Pancreas (tissue), 10 donors: ENCODE data around the gene TRPM3. TPM values are rescaled to one million over a fixed set of nuclear protein-coding genes. Genes with fewer than 3 reads are reported as not detected.

Experiments
- ATAC-seq, 4 donors: fragments of 200-7000 bp; cut with Tn5 transposase; one replicate each; pipeline versions ENCODE4 v1.8.0 to v1.9.1; 2020; ENCODE audit warnings: mild to moderate bottlenecking in 4 of 4, moderate library complexity in 4 of 4
- DNase-seq, 6 donors: peaks; one replicate each; pipeline ENCODE4 v3.0.0-alpha.2; 2020
- FAIRE-seq: peaks from 2 replicates; lab custom pipeline; 2012; peaks lifted over from hg19 to GRCh38; lab: Jason Lieb, UNC
- H3K27ac ChIP-seq, 4 donors: fragments of 200-600 bp; sonication (generic); 1 replicate in 3 of 4; 2 replicates in 1 of 4; pipeline versions ENCODE4 v1.5.0 to v1.8.0; 2020
- H3K27me3 ChIP-seq, 4 donors: fragments of 200-600 bp; one replicate each; pipeline ENCODE4 v1.8.0; 2021
- H3K36me3 ChIP-seq, 3 donors: fragments of 200-600 bp; sonication (generic) in 1 of 3; one replicate each; pipeline versions ENCODE4 v1.5.0 to v1.8.0; 2020 to 2021
- H3K4me1 ChIP-seq, 3 donors: fragments of 200-600 bp; one replicate each; pipeline ENCODE4 v1.8.0; 2021
- H3K4me3 ChIP-seq, 4 donors: fragments of 200-600 bp; sonication (generic) in 2 of 4; one replicate each; pipeline versions ENCODE4 v1.5.0 to v1.8.0; 2020 to 2021
- H3K9me3 ChIP-seq, 4 donors: fragments of 200-600 bp; one replicate each; pipeline ENCODE4 v1.8.0; 2021
- WGBS, 2 donors: extraction: QIAGEN DNeasy Blood & Tissue Kit; methylation state at CpG; one replicate each; pipeline ENCODE4 v1.1.7; 2013; 5-methylcytosine and 5-hydroxymethylcytosine counted together
- intact Hi-C, 3 donors: fragments of 100-400 bp; cut with DNase I; formaldehyde crosslinking; loops; one replicate each; pipeline versions ENCODE4 v1.11.1 to v1.14.2; 2022
- polyA plus RNA-seq, 2 donors: library from polyadenylated mRNA; stranded (reverse); fragments of 200-250 nt; gene quantifications; one replicate each; pipeline ENCODE4 v1.2.3, GENCODE V29; 2013
- total RNA-seq, 6 donors: library from RNA; stranded (reverse); fragmentation: NEBNext Ultra II Directional in 4 of 6; extraction: Animal tissue kit (Norgen Biotek cat#: 25700) in 4 of 6; gene quantifications; one replicate each; pipeline versions ENCODE4 v1.2.1 to v1.2.4, GENCODE V29; 2021 to 2023
- TF ChIP-seq, protein P1 (sequence below), 4 donors: fragments of 200-600 bp; sonication (generic) in 3 of 4; IDR thresholded peaks; one replicate each; pipeline versions ENCODE4 v1.5.0 to v1.8.0; 2021; ENCODE audit warnings: antibody characterized with exemption in 4 of 4
- donor health status: healthy with polysubstance abuse.
- donor health status: DM: no; HTN: no; CAD: no; lungs with moderate emphysema.
- donor health status: DM: no; HTN: no; CAD: no.
- donor health status: control.
- donor health status: control.
- donor health status: Bipolar disorder and iron deficiency.
- donor health status: DM: yes; HTN: yes; CAD: no.
- donor health status: DM: no; HTN: no; CAD: no.
- donor health status: DM: no; HTN: no; CAD: no.
- donor health status: DM: yes; HTN: yes; CAD: no.

TRPM3 gene
- total and polyA plus RNA-seq, 8 donors, result 0.22 to 1.9 (median 0.76) TPM

DNA sequence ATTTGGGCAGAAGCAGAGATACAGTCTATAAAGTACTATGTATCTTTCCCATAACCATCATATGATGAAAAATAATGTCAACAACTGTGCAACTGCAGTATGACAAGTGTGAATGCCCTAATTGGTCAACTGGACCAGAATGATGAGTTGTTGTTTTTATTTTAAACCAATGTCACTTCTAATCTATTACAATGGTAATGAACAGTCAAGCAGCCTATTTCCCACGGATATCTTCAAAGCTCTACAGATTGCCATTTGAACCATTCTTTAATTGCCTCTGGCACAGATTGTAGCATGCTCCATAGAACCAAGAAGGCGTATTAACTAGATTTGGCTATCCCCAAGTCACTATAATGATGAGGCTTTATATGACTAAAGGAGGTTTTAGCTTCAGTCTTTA lies 233.6 kb downstream of the TRPM3 start:
- TF ChIP-seq, protein P1, sequence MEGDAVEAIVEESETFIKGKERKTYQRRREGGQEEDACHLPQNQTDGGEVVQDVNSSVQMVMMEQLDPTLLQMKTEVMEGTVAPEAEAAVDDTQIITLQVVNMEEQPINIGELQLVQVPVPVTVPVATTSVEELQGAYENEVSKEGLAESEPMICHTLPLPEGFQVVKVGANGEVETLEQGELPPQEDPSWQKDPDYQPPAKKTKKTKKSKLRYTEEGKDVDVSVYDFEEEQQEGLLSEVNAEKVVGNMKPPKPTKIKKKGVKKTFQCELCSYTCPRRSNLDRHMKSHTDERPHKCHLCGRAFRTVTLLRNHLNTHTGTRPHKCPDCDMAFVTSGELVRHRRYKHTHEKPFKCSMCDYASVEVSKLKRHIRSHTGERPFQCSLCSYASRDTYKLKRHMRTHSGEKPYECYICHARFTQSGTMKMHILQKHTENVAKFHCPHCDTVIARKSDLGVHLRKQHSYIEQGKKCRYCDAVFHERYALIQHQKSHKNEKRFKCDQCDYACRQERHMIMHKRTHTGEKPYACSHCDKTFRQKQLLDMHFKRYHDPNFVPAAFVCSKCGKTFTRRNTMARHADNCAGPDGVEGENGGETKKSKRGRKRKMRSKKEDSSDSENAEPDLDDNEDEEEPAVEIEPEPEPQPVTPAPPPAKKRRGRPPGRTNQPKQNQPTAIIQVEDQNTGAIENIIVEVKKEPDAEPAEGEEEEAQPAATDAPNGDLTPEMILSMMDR (IDR thresholded peaks at IDR 0.05), result no peak
- ATAC-seq (no peak), DNase-seq (no peak), FAIRE-seq (no peak)
- Histone ChIP-seq H3K4me1 (no peaks in the 10 kb centered on the region), H3K4me3 (no peak overlapping the region), H3K27me3 (no peaks in the 10 kb centered on the region), H3K9me3 (no peaks in the 10 kb centered on the region), H3K36me3 (no peaks in the 10 kb centered on the region), H3K27ac (no peak overlapping the region)
- 56 to 60% methylated on average over 2 of the region's 2 CpGs for WGBS, 2 donors
- intact Hi-C loops, result no loop called here

DNA sequence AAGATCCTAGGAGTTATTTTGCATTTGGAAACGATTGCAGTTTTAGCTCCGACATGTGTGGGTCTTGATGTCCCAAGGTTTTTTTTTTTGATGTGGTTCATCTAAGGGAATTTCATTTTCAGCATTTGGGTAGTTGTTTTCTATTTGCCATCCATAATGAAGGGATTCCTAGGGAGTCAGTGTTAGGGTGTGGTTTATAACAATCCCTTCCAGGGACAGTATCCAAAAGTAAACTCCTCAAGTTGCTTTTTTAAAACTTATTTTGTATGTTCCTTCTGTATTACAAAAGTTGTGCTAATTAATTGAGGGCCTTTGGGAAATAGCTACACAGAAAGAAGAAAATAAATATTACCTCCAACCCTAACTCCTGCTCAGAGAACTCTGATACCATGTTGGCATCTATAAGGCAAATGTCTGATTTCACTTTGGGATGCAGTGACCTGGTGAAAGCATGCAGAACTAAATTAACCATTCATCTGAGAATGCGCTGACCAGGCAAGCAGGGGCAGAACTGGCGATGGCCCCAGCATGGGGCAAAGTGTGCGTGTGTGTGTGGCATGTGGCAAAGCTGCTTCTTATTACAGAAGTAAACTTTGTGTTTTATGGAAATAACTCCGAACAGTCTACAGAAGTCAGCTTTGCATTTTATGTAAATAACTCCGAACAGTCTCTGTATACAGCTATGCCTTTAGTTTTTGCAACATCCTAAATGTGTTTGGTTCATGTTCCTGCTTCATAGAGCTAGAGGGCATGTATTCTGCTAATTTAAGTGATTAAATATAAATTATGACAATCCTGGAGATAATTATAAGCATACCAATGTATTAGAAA lies 237.2 kb downstream of the TRPM3 start:
- DNase-seq (no peak), FAIRE-seq (no peak), ATAC-seq (no peak)
- no peak overlapping the region for H3K27ac ChIP-seq
- no peaks in the 10 kb centered on the region for H3K27me3 ChIP-seq
- H3K36me3 ChIP-seq, result no peaks in the 10 kb centered on the region
- H3K9me3 ChIP-seq, result no peaks in the 10 kb centered on the region
- intact Hi-C loops, result no loop called here
- TF ChIP-seq, protein P1 (IDR thresholded peaks at IDR 0.05), result no peak
- H3K4me3 ChIP-seq, result no peak overlapping the region
- WGBS, 2 donors, result 76 to 79% methylated on average over 7 of the region's 7 CpGs
- H3K4me1 ChIP-seq, result no peaks in the 10 kb centered on the region

DNA sequence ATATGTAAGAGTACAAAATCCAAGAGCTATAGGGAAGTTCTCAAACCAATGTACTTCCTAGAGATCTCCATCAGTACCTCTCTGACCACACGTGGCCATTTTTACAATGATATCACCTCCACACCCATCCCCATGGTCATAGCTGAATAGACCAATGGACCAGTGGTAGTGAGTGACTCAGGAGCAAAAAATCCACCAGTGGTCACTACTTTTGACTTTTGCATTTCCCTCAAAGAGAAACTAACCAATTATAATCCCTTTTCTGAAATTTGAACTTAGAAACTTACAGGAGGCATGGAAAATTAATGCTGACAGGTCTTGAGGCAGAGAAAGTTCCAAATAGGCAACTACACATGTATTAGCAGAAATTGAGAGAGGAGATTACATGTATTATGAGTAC lies 238.4 kb downstream of the TRPM3 start:
- intact Hi-C loops, result no loop called here
- TF ChIP-seq, protein P1 (IDR thresholded peaks at IDR 0.05), result no peak
- DNase-seq, result no peak
- 41 to 68% methylated on average over 1 of the region's 1 CpG for WGBS, 2 donors
- no peak for FAIRE-seq
- Histone ChIP-seq H3K27me3 (no peaks in the 10 kb centered on the region), H3K9me3 (no peaks in the 10 kb centered on the region), H3K4me1 (no peaks in the 10 kb centered on the region), H3K36me3 (no peaks in the 10 kb centered on the region), H3K4me3 (no peak overlapping the region), H3K27ac (no peak overlapping the region)
- ATAC-seq, result no peak

DNA sequence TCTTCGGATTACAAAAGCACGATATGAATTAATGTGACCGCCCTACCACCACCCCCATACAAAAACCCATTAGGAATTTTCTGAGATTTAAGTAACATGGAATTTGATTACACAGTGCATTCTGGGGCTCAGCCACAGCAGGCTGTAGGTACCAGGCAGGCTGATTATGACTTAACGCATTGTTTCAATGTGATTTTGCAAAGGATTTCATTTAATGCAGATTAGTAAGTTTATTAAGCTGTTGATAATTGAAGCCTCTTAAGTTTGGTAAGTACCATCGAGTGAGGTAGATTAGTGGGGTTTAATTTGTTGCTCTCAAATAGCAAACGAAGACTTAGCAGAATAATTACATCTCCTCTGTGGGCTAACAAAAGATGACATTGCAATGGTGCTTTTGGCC lies 240.1 kb downstream of the TRPM3 start:
- Histone ChIP-seq H3K27ac (no peak overlapping the region), H3K36me3 (no peaks in the 10 kb centered on the region), H3K9me3 (no peaks in the 10 kb centered on the region), H3K4me1 (no peaks in the 10 kb centered on the region), H3K27me3 (no peaks in the 10 kb centered on the region), H3K4me3 (no peak overlapping the region)
- no peak for FAIRE-seq
- WGBS, 2 donors, result 74 to 81% methylated on average over 6 of the region's 6 CpGs
- intact Hi-C loops, result no loop called here
- no peak for DNase-seq
- no peak for ATAC-seq
- TF ChIP-seq, protein P1 (IDR thresholded peaks at IDR 0.05), result no peak

DNA sequence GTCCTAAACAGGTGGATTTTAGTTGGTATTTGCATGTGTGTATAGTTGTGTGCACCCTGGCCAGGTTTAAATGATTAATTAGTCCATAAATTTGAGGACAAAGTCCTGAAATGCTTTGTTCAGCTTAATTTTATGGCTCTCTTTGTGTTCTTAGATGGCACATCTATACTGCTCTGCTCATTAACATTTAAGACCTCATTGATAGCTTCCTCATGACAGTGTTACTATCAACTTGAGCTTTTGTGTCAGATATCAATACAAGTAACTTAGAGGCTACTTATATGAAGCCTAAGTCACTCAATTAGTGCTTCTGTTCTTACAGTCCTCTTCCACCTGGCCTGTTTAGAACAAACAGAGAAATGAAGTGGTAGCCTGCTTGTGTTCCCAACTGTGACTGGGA lies 240.9 kb downstream of the TRPM3 start:
- H3K4me1 ChIP-seq, result no peaks in the 10 kb centered on the region
- H3K27me3 ChIP-seq, result no peaks in the 10 kb centered on the region
- DNase-seq (no peak), ATAC-seq (no peak), FAIRE-seq (no peak)
- no peaks in the 10 kb centered on the region for H3K9me3 ChIP-seq
- TF ChIP-seq, protein P1 (IDR thresholded peaks at IDR 0.05), result no peak
- no peak overlapping the region for H3K27ac ChIP-seq
- no peak overlapping the region for H3K4me3 ChIP-seq
- intact Hi-C loops, result no loop called here
- H3K36me3 ChIP-seq, result no peaks in the 10 kb centered on the region
